NB4 (cell line): ENCODE measurements around the gene BAHCC1.
"Not testable (repeated sequence)": the region's sequence is repeated elsewhere in the genome, so short reads cannot be mapped to it uniquely, and the experiment has no call there.

Experiments used
- DNase-seq: peaks from one replicate; pipeline ENCODE4 v3.0.0; 2010; ENCODE audit warnings: low read depth
- H3K4me3 ChIP-seq: one replicate; pipeline ENCODE4 v1.5.1; 2011; ENCODE audit warnings: mild to moderate bottlenecking, low read depth, low read length, moderate library complexity
- MYC ChIP-seq: IDR thresholded peaks from 2 replicates; pipeline ENCODE4 v1.6.1; 2011; ENCODE audit warnings: low read depth, low read length
- POLR2A ChIP-seq: IDR thresholded peaks from 2 replicates; pipeline ENCODE4 v1.6.1; 2011; ENCODE audit warnings: mild to moderate bottlenecking; ENCODE audit not compliant: insufficient read length; ENCODE audit errors: extremely low read depth
- TF ChIP-seq, protein P1 (sequence below): IDR thresholded peaks from one replicate; pipeline ENCODE4 v1.5.1; 2012; ENCODE audit warnings: low read depth, low read length
- TF ChIP-seq, protein P2 (sequence below): IDR thresholded peaks from 2 replicates; pipeline ENCODE4 v1.6.1; 2011; ENCODE audit warnings: low read depth, low read length

BAHCC1 gene

DNA sequence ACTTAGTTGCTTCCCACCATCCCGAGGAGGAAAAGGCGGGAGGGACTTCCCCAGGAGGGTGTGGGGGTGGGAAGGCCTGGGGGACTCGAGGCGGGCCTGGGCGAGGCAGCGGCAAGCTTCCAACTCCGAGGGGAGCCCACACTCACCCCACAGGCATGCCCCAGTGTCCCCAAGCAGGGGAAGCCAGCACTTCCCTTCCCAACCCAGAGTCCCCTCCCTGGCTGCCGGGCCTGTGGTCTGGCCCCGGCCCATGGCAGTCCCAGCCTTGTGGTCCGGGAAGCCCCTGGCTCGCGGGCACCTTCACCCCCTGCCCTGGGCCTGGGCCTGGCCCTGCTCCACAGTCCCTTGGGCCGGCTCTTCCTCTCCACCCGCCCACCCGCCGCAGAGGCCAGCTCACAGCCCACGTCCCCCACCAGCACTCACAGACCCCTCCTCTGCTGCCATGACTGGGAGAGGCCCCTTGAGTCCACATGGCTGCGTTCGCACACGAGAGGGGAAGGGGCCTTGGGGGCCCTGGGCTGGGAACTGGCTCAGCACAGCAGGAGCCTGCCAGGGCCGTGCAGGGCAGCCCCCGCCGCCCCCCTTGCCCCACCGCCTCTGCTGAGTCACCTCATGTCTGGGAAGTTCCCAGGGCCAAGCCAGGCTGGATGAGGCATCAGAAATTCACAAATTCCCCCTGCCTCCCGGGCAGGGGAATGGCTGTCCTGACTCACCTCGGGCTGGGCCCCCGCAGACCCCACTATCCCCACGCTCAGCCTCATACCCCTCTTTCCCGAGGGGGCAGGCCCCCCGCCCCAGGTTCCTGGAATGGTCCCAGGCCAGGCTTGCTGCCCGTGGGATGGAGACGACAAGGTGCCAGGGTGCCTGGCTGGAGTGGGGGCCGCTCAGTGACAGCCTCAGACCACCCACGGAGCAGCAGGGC lies 27.8 kb downstream of the BAHCC1 start:
- DNase-seq: peak; percentile 41
- TF ChIP-seq POLR2A (no peak), MYC (no peak)
- TF ChIP-seq, protein P1, sequence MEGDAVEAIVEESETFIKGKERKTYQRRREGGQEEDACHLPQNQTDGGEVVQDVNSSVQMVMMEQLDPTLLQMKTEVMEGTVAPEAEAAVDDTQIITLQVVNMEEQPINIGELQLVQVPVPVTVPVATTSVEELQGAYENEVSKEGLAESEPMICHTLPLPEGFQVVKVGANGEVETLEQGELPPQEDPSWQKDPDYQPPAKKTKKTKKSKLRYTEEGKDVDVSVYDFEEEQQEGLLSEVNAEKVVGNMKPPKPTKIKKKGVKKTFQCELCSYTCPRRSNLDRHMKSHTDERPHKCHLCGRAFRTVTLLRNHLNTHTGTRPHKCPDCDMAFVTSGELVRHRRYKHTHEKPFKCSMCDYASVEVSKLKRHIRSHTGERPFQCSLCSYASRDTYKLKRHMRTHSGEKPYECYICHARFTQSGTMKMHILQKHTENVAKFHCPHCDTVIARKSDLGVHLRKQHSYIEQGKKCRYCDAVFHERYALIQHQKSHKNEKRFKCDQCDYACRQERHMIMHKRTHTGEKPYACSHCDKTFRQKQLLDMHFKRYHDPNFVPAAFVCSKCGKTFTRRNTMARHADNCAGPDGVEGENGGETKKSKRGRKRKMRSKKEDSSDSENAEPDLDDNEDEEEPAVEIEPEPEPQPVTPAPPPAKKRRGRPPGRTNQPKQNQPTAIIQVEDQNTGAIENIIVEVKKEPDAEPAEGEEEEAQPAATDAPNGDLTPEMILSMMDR: no peak
- TF ChIP-seq, protein P2, sequence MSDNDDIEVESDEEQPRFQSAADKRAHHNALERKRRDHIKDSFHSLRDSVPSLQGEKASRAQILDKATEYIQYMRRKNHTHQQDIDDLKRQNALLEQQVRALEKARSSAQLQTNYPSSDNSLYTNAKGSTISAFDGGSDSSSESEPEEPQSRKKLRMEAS: no peak
- no peak overlapping the region for H3K4me3 ChIP-seq

DNA sequence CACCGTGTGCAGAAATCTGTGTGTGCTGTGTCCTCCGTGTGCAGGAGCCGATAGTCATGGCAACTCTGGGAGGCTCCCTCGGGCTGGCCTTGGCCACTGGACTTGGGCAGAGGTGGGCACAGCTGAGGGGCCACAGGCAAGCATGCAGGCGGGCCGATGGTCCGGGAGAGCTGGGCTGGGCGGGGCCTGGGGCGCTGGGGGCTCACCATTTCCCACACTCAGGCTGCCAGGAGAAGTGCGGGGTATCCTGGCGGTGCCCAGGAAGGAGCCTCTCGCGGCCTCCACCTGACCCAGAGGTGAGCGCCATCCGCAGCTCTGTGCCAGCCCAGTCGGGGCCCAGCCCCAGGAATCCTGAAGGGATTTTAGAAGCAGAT lies 28.4 kb downstream of the BAHCC1 start:
- DNase-seq: no peak
- TF ChIP-seq MYC: no peak
- TF ChIP-seq, protein P1: no peak
- TF ChIP-seq, protein P2: no peak
- no peak for TF ChIP-seq POLR2A
- H3K4me3 ChIP-seq: no peak overlapping the region

DNA sequence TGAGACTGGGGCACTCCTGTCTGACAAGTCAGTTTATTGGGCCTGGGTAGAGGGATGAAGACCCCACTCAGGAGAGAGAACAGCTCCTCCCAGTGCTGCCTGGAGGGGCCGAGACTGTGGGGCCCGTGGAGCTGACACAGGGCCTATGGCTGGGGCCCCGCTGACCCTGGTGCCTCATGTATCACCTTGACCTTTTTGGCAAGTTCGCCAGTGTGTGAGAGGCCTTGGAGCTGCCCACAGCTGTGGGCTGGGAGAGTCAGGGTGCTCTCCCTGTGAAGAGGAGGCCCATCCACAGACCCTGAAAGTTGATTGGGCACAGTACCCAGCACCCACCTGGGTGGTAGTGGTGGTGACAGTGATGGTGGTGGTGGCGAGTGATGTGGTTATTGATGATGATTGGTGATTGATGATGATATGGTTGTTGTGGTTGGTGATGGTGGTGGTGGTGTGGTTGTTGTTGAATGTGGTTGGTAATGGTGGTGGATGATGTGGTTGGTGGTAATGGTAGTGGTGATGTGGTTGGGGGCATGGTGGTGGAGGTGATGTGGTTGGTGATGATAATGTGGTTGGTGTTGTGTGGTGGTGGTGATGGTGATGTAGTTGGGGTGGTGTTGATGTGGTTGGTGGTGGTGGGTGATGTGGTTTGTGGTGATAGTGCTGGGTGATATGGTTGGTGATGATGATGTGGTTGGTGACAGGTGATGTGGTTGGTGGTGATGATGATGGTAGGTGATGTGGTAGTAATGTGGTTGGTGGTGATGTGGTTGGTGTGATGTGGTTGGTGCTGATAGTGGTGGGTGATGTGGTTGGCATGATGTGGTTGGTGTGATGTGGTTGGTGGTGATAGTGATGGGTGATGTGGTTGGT lies 29.1 kb downstream of the BAHCC1 start:
- TF ChIP-seq, protein P1: no peak
- TF ChIP-seq MYC (no peak), POLR2A (no peak)
- TF ChIP-seq, protein P2: no peak
- DNase-seq: no peak
- H3K4me3 ChIP-seq: no peak overlapping the region

DNA sequence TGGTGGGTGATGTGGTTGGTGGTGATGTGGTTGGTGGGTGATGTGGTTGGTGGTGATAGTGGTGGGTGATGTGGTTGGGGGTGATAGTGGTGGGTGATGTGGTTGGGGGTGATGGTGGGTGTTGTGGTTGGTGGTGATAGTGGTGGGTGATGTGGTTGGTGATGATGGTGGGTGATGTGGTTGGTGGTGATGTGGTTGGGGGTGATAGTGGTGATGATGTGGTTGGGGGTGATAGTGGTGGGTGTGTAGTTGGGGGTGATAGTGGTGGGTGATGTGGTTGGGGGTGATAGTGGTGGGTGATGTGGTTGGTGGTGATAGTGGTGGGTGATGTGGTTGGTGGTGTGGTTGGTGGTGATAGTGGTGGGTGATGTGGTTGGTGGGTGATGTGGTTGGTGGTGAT lies 29.8 kb downstream of the BAHCC1 start:
- not testable (repeated sequence) for H3K4me3 ChIP-seq, DNase-seq

DNA sequence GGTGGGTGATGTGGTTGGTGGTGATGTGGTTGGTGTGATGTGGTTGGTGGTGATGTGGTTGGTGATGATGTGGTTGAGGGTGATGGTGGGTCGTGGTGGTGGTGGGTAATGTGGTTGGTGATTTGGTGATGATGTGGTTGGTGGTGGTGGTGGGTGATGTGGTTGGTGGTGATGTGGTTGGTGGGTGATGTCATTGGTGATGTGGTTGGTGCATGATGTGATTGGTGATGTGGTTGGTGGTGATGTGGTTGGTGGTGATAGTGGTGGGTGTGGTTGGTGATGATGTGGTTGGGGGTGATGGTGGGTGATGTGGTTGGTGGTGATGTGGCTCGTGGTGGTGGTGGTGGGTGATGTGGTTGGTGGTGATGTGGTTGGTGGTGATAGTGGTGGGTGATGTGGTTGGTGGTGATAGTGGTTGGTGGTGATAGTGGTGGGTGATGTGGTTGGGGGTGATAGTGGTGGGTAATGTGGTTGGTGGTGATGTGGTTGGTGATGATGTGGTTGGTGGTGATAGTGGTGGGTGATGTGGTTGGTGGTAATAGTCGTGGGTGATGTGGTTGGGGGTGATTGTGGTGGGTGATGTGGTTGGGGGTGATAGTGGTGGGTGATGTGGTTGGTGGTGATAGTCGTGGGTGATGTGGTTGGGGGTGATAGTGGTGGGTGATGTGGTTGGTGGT lies 30.6 kb downstream of the BAHCC1 start:
- DNase-seq, H3K4me3 ChIP-seq: not testable (repeated sequence)

DNA sequence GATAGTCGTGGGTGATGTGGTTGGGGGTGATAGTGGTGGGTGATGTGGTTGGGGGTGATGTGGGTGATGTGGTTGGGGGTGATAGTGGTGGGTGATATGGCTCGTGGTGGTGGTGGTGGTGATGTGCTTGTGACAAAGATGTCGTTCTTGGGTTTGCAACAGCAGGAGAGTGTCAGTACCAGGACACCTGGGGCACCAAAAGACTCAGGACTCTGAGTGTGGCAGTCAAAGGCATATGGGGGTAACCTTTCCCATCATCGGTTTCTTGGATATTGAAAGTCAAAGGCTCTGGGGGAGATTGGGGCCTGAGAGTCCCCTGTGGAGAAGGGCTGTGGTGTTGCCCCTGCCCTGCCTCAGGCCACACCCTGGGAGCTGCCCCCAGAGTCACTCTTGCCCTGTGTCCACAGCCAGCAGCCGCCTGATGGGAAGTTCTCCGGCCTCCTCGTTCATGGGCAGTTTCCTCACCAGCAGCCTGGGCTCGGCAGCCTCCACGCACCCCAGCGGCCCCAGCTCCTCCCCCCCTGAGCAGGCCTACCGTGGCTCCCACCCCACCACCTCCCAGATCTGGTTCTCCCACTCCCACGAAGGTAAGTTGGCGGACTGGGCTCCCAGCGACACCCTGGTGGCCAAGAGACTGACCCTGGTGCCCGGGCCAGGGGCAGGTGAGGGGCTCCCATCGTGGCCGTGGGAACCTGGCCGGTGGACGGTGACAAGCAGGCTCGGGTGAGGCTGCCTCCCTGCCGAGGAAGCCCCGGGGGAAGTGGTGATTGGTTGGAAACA lies 31.3 kb downstream of the BAHCC1 start:
- TF ChIP-seq MYC (no peak), POLR2A (no peak)
- TF ChIP-seq, protein P2: no peak
- TF ChIP-seq, protein P1: no peak
- peak overlapping the region; percentile 34 for H3K4me3 ChIP-seq
- DNase-seq: peak; percentile 58
